Lower leg skin (tissue), 4 donors: ENCODE data around the gene TPO. TPM values are rescaled to one million over a fixed set of nuclear protein-coding genes. Genes with fewer than 3 reads are reported as not detected.
"Not testable (repeated sequence)": the region's sequence is repeated elsewhere in the genome, so short reads cannot be mapped to it uniquely, and the experiment has no call there.

Experiments
- DNase-seq, 2 donors: peaks; one replicate each; pipeline ENCODE4 v3.0.0-alpha.2; 2019; ENCODE audit warnings: low spot score in 2 of 2
- H3K4me3 ChIP-seq: fragments of 200-600 bp; sonication (generic); 2 replicates; pipeline ENCODE4 v1.5.1; 2017; ENCODE audit warnings: mild to moderate bottlenecking, low read depth; ENCODE audit not compliant: poor library complexity, severe bottlenecking
- CTCF ChIP-seq, 3 donors: fragments of 450-650 bp; IDR thresholded peaks; one replicate each; pipeline ENCODE4 v1.5.1; 2016; ENCODE audit warnings: antibody characterized with exemption in 3 of 3, mild to moderate bottlenecking in 3 of 3, moderate library complexity in 2 of 3
- POLR2A ChIP-seq, 2 donors: fragments of 450-650 bp; IDR thresholded peaks; one replicate each; pipeline ENCODE4 v1.6.1; 2016 to 2017; ENCODE audit warnings: antibody characterized with exemption in 2 of 2, mild to moderate bottlenecking in 1 of 2, moderate library complexity in 1 of 2
- WGBS, 2 donors: methylation state at CpG; one replicate each; pipeline ENCODE4 v1.1.5; 2018; 5-methylcytosine and 5-hydroxymethylcytosine counted together
- intact Hi-C: fragments of 100-400 bp; cut with DNase I; formaldehyde crosslinking; loops from one replicate; pipeline ENCODE4 v1.15.0; 2023; ENCODE audit warnings: low total_unique reads
- total RNA-seq, 4 donors: library from RNA; depleted of rRNA; stranded (reverse); fragments of >200 nt; gene quantifications; one replicate each; pipeline ENCODE4 v1.1.0, GENCODE V29; 2016

Gene TPO
- total RNA-seq, 4 donors from 2014 or later, result 0.64 to 5.9 (median 2.2) TPM

- TF ChIP-seq CTCF (IDR thresholded peaks at IDR 0.05) (no peak), POLR2A (IDR thresholded peaks at IDR 0.05) (no peak)
- intact Hi-C loops, result no loop called here
- DNase-seq, result no peak
- 90% methylated on average over 23 of the region's 23 CpGs for WGBS, 2 donors
- no peak overlapping the region for H3K4me3 ChIP-seq
Observed at GRCh38 chr2:1515986-1516797, 102.9 kb downstream of the TPO start.

- no peak for DNase-seq
- TF ChIP-seq POLR2A (IDR thresholded peaks at IDR 0.05), result no peak
- no peak for TF ChIP-seq CTCF (IDR thresholded peaks at IDR 0.05)
- no peak overlapping the region for H3K4me3 ChIP-seq
- intact Hi-C loops, result no loop called here
- 90 to 93% methylated on average over 7 of the region's 7 CpGs for WGBS, 2 donors
Observed at GRCh38 chr2:1516798-1517060, 103.5 kb downstream of the TPO start.

- H3K4me3 ChIP-seq, DNase-seq, intact Hi-C loops: not testable (repeated sequence)
- 75 to 80% methylated on average over 5 of the region's 5 CpGs for WGBS, 2 donors
Observed at GRCh38 chr2:1517291-1517690, 104.0 kb downstream of the TPO start.

- no peak for DNase-seq
- no peak overlapping the region for H3K4me3 ChIP-seq
- no peak for TF ChIP-seq POLR2A (IDR thresholded peaks at IDR 0.05)
- no peak for TF ChIP-seq CTCF (IDR thresholded peaks at IDR 0.05)
- intact Hi-C loops, result no loop called here
- 95 to 96% methylated on average over 5 of the region's 5 CpGs for WGBS, 2 donors
Observed at GRCh38 chr2:1517786-1518185, 104.5 kb downstream of the TPO start.

GRCh38 chr2:1518331-1518803, 105.1 kb downstream of the TPO start:
- no peak overlapping the region for H3K4me3 ChIP-seq
- intact Hi-C loops, result no loop called here
- TF ChIP-seq CTCF (IDR thresholded peaks at IDR 0.05) (no peak), POLR2A (IDR thresholded peaks at IDR 0.05) (no peak)
- no peak for DNase-seq
- 72 to 84% methylated on average over 3 of the region's 3 CpGs for WGBS, 2 donors

- no peak for DNase-seq
- no peak for TF ChIP-seq CTCF (IDR thresholded peaks at IDR 0.05)
- TF ChIP-seq POLR2A (IDR thresholded peaks at IDR 0.05), result no peak
- no peak overlapping the region for H3K4me3 ChIP-seq
- intact Hi-C loops, result no loop called here
- 63% methylated on average over 10 of the region's 10 CpGs for WGBS, 2 donors
Observed at GRCh38 chr2:1518867-1519530, 105.7 kb downstream of the TPO start.
